Kidney glomerular epithelial cell (primary cell): Measurements from ENCODE around the gene HIVEP3.

Experiments used
- DNase-seq: peaks from one replicate; lab custom pipeline; 2025; lab: John Stamatoyannopoulos, UW

The HIVEP3 gene

GRCh38 chr1:41464885-41465284 is 453.8 kb downstream of the HIVEP3 start:
- DNase-seq, result no peak

GRCh38 chr1:41463516-41463915 is 455.2 kb downstream of the HIVEP3 start:
- DNase-seq, result no peak

- no peak for DNase-seq
Measured at GRCh38 chr1:41462680-41463004, 456.1 kb downstream of the HIVEP3 start.

GRCh38 chr1:41461790-41462679 is 456.7 kb downstream of the HIVEP3 start:
- DNase-seq, result no peak

GRCh38 chr1:41456847-41457540 is 461.7 kb downstream of the HIVEP3 start:
- DNase-seq, result no peak
